Activated CD4-positive, alpha-beta T cell treated with anti-CD3 and anti-CD28 coated beads, Interleukin-10, Interleukin-2, amounts not matched to agents 100 ng/mL and 50 ng/mL, durations not matched to agents 16 hours and 8 hours (primary cell): Measurements from ENCODE around the gene IL4.
A peak's percentile ranks its signal among the peaks of the same experiment; 100 is the strongest.

Source experiments
- DNase-seq: peaks from one replicate; pipeline ENCODE4 v3.0.0-alpha.2; 2020

The IL4 gene

DNA sequence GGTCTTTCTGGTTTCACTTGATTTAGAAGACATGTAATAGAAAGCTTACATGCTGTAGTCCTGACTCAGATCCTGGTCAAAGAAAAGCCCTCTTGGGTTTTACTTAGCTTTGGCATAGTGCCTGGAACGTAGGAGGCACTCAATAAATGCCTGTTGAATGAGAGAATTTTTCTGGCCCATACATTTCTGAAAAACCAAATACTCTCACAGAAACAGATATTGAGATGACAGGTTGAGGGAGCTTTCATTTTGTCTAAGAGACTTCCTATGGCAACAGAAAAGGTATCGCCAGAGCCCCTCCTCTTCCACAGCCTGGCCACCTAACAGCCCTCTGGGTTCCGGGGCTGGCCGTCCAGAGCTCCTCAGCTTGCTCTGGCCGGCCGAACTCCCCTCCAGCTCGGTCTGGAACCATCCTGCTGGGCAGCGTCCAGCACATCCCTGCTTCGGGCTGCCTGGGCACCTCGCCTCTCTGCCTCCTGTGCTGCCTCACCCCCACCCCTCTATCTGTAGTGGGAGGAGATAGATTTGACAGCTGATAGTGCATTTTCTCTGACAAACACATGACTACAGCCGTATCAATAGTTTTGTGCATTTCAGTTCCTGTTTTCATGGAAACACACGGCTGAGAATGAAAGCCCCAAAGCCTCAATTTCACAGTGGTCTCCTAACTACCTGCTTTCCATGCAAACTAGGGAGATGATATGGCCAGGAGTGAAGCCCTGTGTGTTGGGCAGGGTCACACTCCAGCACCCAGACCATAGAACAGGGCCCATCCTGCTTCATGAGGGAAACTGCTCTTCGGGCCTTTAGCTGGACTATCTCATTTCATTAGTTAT lies 1.1 kb downstream of the IL4 start:
- DNase-seq: peak; percentile 62

DNA sequence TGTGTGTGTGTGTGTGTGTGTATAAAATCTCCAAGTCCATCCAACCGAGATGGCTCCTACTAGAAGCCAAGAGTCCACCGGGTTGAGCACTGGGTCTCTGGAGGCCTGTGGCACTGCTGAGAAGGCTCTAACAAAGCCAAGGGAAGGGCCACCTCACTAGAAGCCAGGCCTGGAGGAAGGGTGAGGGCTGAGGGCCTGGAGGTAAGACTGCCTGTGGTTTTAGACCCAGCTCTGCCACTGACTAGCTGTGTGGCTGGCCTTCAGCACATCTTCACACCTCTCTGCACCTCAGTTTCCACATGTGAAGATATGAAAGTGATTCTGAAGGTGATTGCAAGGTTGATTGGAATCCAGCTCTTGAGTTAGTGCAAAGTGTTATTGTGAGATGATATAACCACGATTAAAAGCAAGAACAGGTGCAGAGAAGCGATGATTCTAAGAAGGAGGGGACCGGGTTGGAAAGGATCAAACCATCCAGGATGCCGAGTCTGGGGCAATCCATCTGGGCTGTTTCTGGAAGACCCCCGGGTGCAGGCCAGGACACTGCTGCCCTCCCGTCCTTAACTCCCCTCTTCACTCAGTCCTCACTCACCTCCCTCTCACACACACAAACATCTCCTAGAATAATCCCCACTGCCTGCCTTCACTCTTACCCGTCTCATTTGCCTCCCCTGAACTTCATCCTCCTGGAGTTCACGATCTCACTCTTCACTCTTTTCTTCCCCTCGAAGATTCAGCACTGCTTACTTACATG lies 2.3 kb downstream of the IL4 start:
- peak; percentile 47 for DNase-seq

DNA sequence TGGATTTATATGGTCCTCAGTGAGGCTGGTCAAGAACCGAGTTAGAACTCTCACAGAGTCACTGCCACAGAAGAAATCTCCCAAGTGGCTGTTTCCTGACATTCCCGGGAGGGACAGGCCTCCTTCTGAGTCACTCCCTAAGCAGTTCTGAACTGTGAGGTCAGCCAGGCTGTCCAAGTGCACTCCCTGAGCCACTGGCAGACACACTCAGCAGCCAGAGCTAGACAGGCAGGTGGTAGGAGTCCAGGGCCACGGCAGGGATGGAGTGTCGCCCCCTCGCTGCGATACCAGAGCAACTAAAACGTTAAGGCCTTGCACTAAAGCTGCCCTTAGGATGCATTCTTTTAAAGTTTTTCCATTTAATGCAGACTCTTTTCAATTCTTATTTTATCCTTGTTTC lies 3.4 kb downstream of the IL4 start:
- no peak for DNase-seq

DNA sequence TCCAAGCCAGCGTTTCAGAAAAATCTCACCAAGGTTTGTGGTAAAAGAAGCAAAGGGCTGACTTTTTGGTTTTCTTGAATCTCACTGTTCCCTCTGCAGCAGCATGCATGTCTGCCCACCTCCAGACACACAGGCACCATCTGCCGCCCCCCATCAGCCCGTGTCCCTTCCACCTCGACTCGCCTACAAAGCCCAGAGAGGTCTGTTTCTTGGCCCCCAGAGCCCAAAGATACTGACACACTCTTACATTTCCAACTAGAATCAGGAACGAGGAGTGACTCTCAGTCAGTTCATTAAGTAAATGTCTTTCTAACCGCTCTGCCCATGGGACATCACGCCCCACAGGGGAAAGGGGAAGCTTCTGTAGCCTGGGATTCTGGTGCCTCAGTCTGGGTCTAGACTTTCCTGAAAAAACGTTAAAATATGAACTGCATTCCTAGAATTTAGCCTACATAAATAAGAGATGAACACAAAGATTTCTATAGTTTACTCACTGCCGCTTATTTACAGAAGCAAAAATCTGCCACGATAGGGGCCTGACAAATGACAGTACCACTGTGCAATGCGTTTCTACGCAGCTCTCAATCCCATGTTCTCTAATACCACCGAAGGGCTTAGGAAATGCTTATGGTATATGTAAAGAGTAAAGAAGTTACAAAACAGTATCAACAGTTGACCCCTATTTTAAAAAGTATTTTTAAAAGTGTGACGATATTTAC lies 4.1 kb downstream of the IL4 start:
- DNase-seq: no peak

DNA sequence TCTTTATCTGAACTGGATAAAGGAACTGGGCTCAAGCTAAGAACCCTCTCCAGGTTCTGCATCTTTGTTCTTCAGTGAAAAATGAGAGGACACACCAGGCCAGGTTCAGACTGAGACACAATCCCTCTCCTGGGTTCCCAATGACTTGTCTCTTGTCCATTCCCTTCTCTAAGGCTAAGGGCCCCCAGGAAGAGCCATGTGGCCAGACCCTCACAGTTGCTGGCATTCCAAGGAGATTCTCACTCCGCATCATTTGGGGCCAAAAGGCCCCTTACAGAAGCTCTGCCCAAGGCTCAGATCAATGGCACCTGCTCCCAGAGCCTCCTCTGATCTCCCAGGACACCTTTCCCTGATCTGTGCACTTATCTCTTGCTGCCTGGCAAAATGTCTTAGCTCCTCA lies 4.9 kb downstream of the IL4 start:
- no peak for DNase-seq

DNA sequence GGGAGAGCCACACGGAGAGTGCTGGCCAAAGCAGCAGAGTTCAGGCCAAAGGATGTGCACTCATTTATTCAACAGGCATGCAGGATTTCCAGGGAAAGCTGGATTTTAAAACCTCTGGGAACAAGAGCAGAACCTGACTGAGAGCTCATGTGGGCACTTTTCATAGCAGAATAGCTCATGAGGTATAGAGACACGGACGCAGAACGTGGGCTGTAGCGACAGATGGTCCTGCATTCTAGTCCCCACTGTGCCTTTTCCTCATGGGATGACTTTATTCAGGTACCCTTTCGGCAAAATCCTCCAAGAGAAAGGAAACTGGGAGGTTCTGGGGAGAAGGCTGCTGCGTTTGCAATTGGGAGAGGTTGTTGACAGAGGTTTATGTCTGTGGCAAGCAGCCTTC lies 5.4 kb downstream of the IL4 start:
- no peak for DNase-seq

DNA sequence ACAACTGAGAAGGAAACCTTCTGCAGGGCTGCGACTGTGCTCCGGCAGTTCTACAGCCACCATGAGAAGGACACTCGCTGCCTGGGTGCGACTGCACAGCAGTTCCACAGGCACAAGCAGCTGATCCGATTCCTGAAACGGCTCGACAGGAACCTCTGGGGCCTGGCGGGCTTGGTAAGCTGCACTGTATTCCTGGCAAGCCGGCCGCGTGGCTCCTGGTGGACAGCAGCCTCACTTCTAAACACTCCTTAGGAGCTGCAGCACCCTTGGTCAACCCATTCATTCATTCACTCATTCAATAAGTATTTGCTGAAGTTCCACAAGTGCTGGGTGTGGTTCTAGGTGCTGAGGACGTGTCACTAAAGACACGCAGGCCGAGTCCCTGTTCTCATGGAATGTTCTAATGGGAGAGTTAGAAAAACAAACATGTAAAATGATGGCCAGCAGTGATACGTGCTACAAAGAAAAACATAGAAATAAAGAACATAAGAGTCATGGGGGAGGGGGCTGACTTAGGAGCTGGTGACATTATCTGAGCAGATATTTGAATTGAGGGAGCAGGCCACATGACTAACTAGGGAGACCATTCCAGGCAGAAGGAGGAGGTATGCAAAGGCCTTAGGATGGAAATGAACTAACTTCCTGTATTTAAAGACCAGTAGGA lies 6.1 kb downstream of the IL4 start:
- DNase-seq: no peak

DNA sequence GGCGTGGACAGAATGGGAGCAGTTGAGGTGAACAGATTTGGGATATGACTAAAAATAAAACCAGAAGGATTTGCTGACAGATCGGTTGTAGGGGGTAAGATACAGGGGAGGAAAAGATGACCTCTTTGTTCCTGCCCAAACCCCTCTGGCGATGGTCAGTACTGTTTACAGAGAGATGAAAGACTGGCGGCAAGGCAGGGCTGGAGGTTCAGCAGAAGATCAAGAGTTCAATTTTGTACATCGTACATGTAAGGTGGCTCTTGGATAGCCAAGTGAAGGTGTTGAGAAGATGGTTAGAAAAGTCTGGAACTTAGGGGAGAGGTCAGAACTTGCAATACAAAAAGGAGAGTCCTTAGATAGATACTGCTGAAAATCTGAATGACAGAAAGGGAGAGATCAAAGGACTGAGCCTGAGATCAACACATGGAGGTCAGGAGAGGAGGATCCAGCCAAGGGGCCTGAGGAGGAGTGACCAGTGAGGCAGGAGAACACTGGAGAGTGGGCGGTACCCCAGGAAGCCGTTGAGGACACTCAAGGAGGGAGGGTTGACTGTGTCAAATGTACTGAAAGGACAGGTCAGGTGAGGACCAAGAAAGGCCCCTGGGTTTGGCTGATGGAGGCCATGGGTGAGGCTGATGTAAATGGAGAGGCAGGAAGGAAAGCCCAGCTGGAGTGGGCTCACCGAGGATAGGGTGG lies 7.1 kb downstream of the IL4 start:
- no peak for DNase-seq

DNA sequence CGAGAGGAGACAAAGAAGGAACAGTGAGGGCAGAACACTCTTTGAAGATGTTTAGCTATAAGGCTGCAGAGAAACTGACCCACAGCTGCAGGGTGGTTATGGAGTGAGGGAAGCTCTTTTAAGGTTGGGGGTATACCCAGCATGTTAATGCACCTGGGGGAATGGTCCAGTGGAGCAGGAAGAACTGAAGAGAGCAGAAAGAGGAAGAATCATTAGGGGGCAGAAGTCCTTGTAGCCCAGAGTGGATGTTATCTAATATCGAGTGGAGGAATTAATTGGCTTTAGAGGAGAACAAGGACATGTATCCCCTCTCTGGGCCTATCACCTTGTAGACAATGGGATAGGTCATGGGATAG lies 7.7 kb downstream of the IL4 start:
- DNase-seq: no peak

DNA sequence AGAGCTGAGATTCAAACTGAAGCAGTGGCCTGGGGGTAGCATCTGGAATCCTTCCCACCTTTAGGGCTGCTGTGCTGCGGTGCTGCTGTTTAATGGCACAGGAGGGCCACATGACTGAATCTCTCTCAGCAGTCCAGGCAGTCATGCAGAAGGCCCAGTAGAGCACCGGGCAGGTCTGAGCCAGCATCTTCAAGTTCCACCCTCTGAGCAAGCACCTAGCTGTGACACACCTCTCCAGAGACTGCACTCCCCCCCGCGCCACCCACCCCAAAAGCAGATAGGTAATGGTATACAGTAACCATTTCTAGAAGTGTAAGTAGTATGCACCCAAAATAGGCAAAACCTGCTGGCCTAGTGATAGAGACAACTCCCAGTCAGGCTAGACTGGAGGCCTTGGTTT lies 8.2 kb downstream of the IL4 start:
- DNase-seq: no peak

DNA sequence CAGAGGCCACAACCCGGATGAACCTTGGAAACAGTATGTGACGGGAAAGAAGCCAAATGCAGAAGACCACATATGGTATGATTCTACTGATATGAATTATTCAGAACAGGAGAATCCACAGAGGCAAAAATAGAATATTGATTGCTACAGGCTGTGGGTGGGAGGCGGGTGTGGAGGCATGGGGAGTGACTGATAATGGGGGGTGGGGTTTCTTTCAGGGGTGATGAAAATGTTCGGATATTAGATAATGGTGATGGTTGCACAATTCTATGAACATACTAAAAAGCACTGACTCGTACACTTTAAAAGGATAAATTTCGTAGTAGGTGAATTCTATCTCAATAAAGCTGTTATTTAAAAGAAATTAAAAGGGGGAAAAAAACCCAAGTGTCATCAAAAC lies 10.7 kb downstream of the IL4 start:
- DNase-seq: no peak

DNA sequence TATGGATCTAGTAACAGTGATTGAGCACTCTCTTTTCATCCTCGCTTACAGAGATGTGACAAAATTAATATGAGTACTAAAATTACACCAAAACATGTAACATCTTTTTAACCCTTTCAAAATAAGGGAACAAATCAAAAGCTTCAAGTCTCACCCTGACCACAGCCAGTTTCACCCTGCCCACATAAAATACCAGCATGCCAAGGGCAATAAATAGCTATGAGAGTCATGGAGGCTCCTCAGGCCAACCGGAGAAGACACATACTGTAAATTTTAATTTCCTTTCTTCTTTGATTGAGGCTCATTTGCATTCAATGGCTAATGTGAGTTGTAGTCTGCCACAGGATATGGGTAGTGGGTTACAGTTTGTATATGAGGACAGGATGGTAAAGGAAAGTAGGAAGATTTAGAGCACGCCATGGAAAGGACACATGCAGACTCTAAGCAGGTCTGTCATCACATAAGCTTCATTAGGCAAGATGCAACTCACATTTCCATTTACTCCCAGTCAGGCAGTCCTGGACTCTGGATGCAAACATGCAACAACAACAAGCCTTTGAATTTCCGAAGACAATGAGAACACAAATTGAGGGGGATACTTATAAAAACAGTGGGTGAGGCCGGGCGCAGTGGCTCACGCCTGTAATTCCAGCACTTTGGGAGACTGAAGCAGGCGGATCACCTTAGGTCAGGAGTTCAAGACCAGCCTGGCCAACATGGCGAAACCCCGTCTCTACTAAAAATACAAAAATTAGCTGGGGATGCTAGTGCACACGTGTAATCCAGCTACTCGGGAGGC lies 11.3 kb downstream of the IL4 start:
- DNase-seq: peak; percentile 81

DNA sequence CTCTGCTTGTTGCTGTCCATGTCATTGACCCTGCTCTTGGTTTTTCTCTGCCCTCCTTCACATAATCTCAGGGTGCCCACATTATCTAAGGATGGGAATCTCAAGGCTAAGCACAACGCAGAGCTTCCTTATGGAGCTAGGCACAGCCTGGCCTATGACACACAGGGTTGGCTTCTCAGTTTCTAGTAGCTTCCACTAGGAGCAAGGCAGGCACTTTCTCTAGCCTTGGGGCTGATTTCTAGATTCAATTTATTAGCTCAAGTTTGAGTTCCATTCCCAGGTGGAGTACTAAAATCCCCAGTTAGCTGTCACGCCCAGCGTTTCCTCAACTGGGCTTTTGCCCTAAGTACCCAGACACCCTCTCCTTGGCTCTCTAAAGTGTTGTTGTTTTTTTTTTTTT lies 12.4 kb downstream of the IL4 start:
- no peak for DNase-seq

DNA sequence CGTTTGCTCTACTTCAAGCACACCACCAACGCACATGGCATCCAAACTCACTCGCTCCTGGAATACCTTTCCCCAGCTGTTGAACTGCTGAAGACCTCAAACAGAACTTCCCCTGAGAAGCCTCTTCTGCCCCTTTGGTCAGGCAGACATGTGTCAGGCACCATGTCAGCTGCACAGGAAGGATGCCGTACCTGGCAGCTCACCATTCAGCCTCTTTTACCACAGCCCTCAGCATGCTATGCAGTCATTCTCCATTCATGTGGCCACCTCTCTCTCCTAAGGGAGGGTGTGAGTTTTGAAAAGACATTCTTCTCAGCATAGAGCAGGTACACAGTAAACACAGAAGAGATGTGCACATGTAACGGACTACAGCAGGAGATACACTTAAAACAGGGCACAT lies 14.2 kb downstream of the IL4 start:
- DNase-seq: peak; percentile 69

DNA sequence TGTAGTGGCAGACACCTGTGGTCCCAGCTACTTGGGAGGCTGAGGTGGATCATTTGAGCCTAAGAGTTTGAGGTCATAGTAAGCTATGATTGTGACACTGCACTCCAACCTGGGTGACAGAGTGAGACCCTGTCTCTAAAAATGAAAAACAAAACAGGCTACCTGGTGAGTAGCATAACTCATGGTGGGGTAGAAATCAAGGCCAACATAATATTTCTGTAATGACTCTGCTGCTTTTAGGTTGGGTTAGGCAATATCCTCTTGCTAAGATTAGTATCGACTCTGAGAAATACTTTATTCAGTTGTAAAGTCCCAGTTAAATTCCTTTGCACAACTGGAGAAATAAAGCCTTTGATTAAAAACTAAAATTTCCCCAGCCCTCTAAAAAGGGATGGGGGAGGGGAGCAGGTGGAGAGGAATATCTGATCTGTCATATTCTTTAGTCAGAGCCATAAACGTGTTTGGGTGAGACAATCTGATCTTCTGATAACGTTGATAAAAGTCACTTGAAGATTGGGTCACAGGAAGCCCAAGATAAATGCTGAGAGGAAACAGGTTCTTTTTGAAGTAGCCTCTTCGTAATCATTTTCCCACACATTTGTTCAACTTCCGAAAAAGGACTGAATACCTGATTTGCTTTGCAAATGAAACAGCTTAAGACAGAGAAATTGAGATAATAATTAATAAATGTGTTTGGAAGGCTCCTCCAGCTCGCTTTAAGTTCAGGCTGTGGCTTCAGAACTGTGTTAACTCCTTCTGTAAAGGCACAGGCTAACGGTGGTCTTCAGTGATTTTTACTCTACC lies 14.9 kb downstream of the IL4 start:
- DNase-seq: peak; percentile 64

DNA sequence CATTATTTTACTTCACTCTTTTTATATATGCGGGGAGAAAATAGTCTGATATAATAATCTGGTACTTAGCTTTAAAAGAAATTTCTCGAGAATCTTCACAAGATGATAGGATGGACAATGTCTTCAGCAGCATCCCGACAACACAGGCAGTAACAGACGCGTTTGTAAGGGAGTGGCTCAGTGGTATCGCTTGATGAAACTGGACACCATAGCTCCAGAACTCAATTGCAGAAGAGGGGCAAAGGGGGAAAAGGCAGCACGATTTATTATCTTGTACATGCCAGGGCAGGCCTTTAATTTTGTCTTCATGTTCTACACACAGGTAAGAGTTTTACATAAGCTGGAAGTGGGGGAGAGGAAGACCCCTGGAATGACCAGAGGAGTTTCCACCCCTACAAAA lies 15.7 kb downstream of the IL4 start:
- no peak for DNase-seq

DNA sequence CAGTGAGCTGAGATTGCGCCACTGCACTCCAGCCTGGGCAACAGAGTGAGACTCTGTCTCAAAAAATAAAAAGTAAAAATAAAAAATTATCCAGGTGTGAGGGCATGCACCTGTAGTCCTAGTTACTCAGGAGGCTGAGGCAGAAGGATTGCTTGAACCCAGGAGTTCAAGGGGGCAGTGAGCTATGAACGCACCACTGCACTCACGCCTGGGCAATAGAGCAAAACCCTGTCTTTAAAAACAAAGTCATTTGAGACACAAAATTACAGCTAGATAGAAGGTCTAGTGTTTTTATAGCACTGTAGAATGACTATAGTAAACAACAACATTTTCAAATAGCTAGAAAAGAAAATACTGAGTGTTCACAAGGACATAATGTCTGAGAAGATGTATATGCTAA lies 16.4 kb downstream of the IL4 start:
- no peak for DNase-seq

DNA sequence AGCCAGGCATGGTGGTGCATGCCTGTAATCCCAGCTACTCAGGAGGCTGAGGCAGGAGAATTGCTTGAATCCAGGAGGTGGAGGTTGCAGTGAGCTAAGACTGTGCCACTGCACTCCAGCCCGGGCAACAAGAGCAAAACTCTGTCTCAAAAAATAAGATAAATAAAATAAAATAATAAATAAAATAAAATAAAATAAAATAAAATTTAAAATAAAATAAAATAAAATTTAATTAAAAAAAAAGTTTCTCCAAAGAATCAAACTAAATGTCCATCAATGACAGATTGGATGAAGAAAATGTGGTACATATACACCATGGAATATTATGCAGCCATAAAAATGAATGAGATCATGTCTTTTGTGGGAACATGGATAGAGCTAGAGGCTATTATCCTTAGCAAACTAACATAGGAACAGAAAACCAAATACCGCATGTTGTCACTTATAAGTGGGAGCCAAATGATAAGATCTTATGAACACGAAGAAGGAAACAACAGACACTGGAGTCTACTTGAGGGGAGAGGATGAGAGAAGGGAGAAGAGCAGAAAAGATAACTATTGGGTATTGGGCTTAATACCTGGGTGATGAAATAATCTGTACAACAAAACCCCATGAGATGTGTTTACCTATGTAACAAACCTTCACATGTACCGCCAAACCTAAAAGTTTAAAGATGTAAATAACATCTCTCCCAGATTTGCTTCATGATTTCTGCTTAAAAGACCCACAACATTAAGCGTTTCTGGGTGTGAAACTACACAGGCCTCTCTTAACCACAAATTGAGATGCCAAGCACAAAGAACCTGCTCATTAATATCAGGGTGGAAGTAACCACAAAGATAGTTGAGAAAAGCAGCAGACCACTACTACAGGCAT lies 18.2 kb downstream of the IL4 start:
- DNase-seq: peak; percentile 26

DNA sequence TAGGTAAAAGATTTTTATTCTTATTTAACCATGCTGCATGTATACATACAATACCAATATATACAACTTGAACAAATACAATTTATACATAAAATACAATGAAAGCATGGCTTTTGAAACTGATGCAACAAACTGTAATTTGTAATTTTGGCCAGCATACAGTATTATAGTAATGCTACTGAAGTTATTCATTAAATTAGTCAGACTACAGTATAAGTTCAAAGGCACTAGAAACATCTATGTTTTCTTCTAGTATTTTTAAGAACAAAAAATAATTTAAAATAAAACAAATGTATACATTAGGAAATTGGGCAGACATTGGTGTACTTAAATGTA lies 18.8 kb downstream of the IL4 start:
- no peak for DNase-seq

DNA sequence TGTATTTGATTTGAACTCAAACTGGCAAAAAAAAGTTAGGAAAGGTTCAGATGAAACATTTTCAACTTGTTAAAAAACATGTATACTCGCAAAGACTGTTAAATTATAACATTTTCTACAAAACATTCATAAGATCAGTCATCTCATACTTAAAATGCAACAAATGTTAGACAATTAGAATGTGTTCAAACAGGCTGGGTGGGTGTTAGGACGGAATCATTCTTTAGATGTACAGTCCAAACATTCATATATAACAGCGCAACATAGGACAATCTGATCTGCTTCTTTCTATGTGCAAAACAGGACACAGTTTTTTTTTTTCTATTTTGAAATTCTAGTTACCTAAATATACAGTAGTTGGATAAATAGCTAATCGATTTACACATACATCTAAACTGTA lies 22.2 kb downstream of the IL4 start:
- DNase-seq: no peak
